GM10266 (cell line): ENCODE measurements around the gene GIT1.
A peak's percentile ranks its signal among the peaks of the same experiment; 100 is the strongest.

ENCODE experiments used
- DNase-seq: peaks from one replicate; pipeline ENCODE4 v3.0.0; 2012; ENCODE audit errors: extremely low spot score
- CTCF ChIP-seq: IDR thresholded peaks from 2 replicates; pipeline ENCODE4 v1.5.1; 2012; ENCODE audit warnings: mild to moderate bottlenecking, low read depth; ENCODE audit not compliant: control insufficient read depth, insufficient read depth; ENCODE audit errors: missing control alignments

Gene GIT1

GRCh38 chr17:29589524-29590410 lies at the start of gene GIT1:
Gene GIT1, minus strand, starts transcription at chr17:29589648. Its CDS starts 270 bp downstream, at chr17:29589378.
- TF ChIP-seq CTCF, result no peak
- peak; percentile 99 for DNase-seq

GRCh38 chr17:29633886-29634285 lies 44.4 kb upstream of the GIT1 start:
- no peak for TF ChIP-seq CTCF
- no peak for DNase-seq

GRCh38 chr17:29630630-29631193 lies 41.3 kb upstream of the GIT1 start:
- TF ChIP-seq CTCF, result no peak
- DNase-seq, result no peak

GRCh38 chr17:29629839-29630238 lies 40.4 kb upstream of the GIT1 start:
- TF ChIP-seq CTCF, result no peak
- no peak for DNase-seq

DNA sequence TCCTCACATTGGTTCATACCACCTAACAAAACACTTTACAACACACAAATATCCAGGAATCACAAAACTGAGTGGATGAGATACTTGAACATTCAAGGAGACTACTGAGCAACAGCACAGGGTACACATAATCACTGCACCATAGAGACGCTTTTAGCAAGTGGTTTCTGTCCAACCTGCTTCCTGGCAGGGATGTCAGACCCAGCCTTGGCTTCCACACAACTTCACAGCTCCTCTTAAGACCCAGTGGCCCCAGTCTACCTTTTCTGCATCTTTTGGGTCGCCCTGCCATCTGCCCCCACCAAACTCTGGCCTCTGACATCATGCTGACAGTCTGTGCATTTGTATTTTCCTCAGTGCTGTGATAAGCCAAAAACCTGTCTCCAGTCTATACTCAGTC lies 39.2 kb upstream of the GIT1 start:
- DNase-seq, result no peak

DNA sequence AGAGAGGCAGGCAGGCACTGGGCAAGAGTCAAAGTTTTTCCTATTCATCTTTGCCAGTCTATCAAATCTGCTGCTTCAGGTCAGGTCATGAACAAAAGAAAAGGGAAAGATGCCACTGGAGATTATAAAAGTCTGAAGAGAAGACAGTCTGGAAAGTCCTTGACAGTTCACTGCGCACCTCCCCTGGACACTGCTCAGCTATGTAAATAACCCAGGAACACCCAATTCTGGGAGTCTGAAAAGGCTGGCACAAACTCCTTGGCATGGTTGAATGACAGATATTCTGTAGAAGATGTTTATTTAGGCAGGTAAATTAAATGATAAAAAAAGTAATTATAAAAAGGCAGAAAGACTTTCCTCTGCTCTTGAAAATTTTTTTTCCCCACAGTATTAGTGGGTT lies 38.5 kb upstream of the GIT1 start:
- DNase-seq, result no peak
- no peak for TF ChIP-seq CTCF

More for the DNA sequence above, 39.2 kb upstream of the GIT1 start:
- TF ChIP-seq CTCF, result no peak
